ENCODE results near the gene C10orf143. TPM values are rescaled to one million over a fixed set of nuclear protein-coding genes. Genes with fewer than 3 reads are reported as not detected.
A peak's percentile ranks its signal among the peaks of the same experiment; 100 is the strongest.
"Not testable (repeated sequence)": the region's sequence is repeated elsewhere in the genome, so short reads cannot be mapped to it uniquely, and the experiment has no call there.

C10orf143 gene
- total RNA-seq, 1 donor from 2014 or later = 3.4 TPM

DNA sequence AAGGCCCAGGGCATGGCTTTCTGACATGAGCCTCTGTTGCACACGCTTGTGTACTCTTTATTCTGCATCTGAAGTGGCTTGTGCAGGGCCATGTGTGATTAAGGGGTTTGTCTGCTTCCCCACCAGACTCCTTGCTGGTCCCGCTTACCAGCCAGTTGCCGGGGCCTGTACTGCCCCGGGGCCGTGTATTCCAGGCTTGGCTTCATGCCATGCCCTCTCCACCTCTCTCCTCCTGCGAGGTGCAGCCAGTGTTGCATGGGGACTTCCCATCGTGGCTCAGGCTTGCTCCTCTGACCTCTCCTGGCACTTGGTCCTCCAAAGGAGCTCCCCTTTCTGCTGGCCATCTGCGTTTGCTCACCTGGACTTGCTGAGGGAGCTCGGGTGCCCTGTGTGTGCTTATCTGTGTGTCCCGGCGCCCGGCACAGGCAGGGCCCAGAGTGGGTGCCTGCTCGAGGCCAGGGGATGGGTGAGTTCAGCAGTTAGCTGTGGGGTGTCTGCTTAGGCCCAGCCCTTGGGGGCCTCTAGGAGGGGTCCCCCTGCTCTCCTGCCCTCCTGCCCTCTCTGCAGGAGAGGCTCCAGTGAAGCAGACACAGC lies 11.0 kb upstream of the C10orf143 start:
- ATAC-seq (peak; percentile 35), DNase-seq (peak; percentile 53)
- Histone ChIP-seq H3K4me3 (no peak overlapping the region), H3K27me3 (no peaks in the 10 kb centered on the region), H3K9me3 (peaks cover 4% of the 10 kb centered on the region), H3K4me1 (no peaks in the 10 kb centered on the region), H3K36me3 (no peaks in the 10 kb centered on the region), H3K27ac (no peak overlapping the region)
- no peak for TF ChIP-seq CTCF (IDR thresholded peaks at IDR 0.05)
- intact Hi-C loops (cut with DNase I) = no loop called here

DNA sequence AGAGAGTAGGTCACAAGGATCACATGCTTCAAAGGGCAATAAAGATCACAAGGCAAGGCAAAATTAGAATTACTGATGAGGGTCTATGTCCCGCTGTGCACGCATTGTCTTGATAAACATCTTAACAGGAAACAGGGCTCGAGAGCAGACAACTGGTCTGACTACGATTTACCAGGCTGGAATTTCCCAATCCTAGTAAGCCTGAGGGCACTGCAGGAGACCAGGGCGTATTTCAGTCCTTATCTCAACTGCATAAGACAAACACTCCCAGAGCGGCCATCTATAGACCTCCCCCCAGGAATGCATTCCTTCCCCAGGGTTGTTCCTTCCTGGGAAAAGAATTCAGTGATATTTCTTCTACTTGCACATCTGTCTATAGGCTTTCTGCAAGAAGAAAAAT lies 6.9 kb upstream of the C10orf143 start:
- H3K9me3 ChIP-seq; ATAC-seq; H3K4me1 ChIP-seq; DNase-seq; H3K4me3 ChIP-seq; H3K36me3 ChIP-seq; H3K27me3 ChIP-seq; intact Hi-C loops (cut with DNase I); H3K27ac ChIP-seq: not testable (repeated sequence)

GRCh38 chr10:130116942-130117341 lies 6.3 kb upstream of the C10orf143 start:
- DNase-seq; H3K4me3 ChIP-seq; H3K27me3 ChIP-seq; ATAC-seq; H3K27ac ChIP-seq; H3K36me3 ChIP-seq; H3K9me3 ChIP-seq; intact Hi-C loops (cut with DNase I); H3K4me1 ChIP-seq: not testable (repeated sequence)

DNA sequence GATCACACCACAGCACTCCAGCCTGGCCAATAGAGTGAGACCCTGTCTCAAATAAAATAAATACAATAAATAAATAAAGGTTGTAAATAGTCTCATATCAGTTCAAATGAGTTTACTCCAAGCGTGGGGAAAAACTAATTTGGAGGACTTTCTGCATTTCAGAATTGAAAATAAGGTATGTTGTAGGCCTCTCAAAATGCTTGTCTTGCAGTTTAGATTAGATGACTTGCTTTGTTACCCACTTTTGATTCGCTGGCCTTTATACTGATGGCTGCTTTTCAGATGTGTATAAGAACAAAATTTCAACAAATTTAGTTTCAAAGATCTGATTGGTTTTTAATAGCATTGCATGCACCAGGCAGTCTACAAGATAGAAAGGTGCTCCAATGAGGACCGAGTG lies 2.2 kb upstream of the C10orf143 start:
- ATAC-seq = no peak
- Histone ChIP-seq H3K4me1 (peaks cover 12% of the 10 kb centered on the region), H3K9me3 (peaks cover 4% of the 10 kb centered on the region), H3K36me3 (no peaks in the 10 kb centered on the region), H3K27me3 (no peaks in the 10 kb centered on the region), H3K4me3 (no peak overlapping the region), H3K27ac (no peak overlapping the region)
- intact Hi-C loops (cut with DNase I) = no loop called here
- no peak for DNase-seq
- TF ChIP-seq CTCF (IDR thresholded peaks at IDR 0.05) = no peak

- Histone ChIP-seq H3K9me3 (no peaks in the 10 kb centered on the region), H3K27ac (peak overlapping the region; percentile 86), H3K4me3 (peak overlapping the region; percentile 90), H3K4me1 (peaks cover 12% of the 10 kb centered on the region), H3K36me3 (no peaks in the 10 kb centered on the region), H3K27me3 (no peaks in the 10 kb centered on the region)
- intact Hi-C loops (cut with DNase I) = no loop called here
- no peak for DNase-seq
- no peak for ATAC-seq
- TF ChIP-seq CTCF (IDR thresholded peaks at IDR 0.05) = no peak
Measured at GRCh38 chr10:130111852-130112180, 1.2 kb upstream of the C10orf143 start.

DNA sequence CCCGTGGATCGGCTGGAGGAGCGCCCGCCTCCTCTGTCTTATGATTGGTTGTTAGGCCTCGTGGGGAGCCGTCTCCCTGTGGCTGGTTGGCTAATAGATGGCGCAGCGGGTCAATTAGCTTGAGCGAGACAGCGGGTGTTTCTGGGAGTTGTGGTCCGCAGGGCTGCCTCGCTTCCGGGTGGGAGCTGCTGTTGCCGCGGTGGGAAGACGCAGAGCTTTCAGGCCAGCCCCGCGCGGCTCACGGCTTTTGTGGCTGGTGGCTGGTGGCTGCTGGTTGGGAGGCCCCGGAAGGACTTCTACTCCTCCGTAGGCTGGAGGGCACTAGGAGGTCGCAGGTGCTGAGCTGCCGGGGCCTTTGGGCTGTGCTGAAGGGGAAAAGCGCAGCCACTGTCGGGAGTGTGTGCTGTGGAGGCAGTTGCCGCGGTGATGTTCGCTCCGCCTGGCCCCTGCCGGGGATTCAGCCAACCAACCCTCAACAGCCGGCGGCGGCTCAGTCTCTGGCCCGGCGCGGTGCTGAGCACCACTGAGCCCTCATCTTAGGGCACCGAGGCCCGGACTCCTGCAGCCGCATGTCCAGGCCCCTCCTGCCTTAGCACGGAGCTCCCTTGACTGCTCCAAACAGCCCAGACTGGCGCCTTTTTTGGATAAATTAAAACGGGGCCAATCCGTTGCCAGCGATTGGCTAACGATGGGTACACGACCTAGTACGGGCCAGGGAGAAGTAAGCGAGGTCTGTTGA lies 652 bp upstream of the C10orf143 start:
- Histone ChIP-seq H3K4me3 (peak overlapping the region; percentile 90), H3K36me3 (no peaks in the 10 kb centered on the region), H3K27me3 (no peaks in the 10 kb centered on the region), H3K27ac (peak overlapping the region; percentile 86), H3K9me3 (no peaks in the 10 kb centered on the region), H3K4me1 (peaks cover 12% of the 10 kb centered on the region)
- ATAC-seq = peak; percentile 91
- TF ChIP-seq CTCF (IDR thresholded peaks at IDR 0.05) = no peak
- peak; percentile 97 for DNase-seq
- intact Hi-C loops (cut with DNase I) = no loop called here
